HepG2 (cell line): ENCODE results near the gene CDK9. TPM values are rescaled to one million over a fixed set of nuclear protein-coding genes. Genes with fewer than 3 reads are reported as not detected.

Experiments
- AKAP8 ChIP-seq: sonication (generic); formaldehyde crosslinking; IDR thresholded peaks from 2 replicates; pipeline ENCODE4 v1.5.1; 2020; ENCODE audit warnings: mild to moderate bottlenecking, missing genetic modification reagents
- ARNTL ChIP-seq: sonication (generic); formaldehyde crosslinking; IDR thresholded peaks from 2 replicates; pipeline ENCODE4 v1.4.0; 2020; ENCODE audit warnings: mild to moderate bottlenecking, missing genetic modification reagents
- ATF7-NPFF ChIP-seq: sonication (generic); formaldehyde crosslinking; IDR thresholded peaks from 2 replicates; pipeline ENCODE4 v1.8.1; 2023; ENCODE audit warnings: mild to moderate bottlenecking, low read depth, missing genetic modification reagents, moderate library complexity
- BHLHE40 ChIP-seq: IDR thresholded peaks from 2 replicates; pipeline ENCODE4 v1.6.1; 2011; ENCODE audit warnings: low read length, improper control_type of control experiment
- GABPB1 ChIP-seq: IDR thresholded peaks from 2 replicates; pipeline ENCODE4 v1.6.1; 2016; ENCODE audit warnings: mild to moderate bottlenecking, missing genetic modification reagents, moderate library complexity, missing compliant biosample characterization
- KLF6 ChIP-seq: IDR thresholded peaks from 2 replicates; pipeline ENCODE4 v1.8.0; 2016; ENCODE audit warnings: missing biosample characterization, missing genetic modification reagents
- MATR3 ChIP-seq: sonication (generic); formaldehyde crosslinking; IDR thresholded peaks from 2 replicates; pipeline ENCODE4 v1.4.0; 2020; ENCODE audit warnings: missing genetic modification reagents
- PHF20 ChIP-seq: sonication (generic); formaldehyde crosslinking; IDR thresholded peaks from 2 replicates; pipeline ENCODE4 v1.5.0; 2020; ENCODE audit warnings: mild to moderate bottlenecking, missing genetic modification reagents
- REL ChIP-seq: sonication (generic); formaldehyde crosslinking; conservative IDR thresholded peaks from 2 replicates; pipeline ENCODE4 v1.8.0; 2022; ENCODE audit warnings: mild to moderate bottlenecking, missing genetic modification reagents, moderate library complexity
- RFX1 ChIP-seq: fragments of 450-650 bp; IDR thresholded peaks from 2 replicates; pipeline ENCODE4 v1.6.1; 2017
- TBX2 ChIP-seq: sonication (generic); formaldehyde crosslinking; IDR thresholded peaks from 2 replicates; pipeline ENCODE4 v1.5.0; 2020; ENCODE audit warnings: missing genetic modification reagents, mild to moderate bottlenecking, borderline replicate concordance
- ZNF616 ChIP-seq: sonication (generic); formaldehyde crosslinking; IDR thresholded peaks from 2 replicates; pipeline ENCODE4 v1.5.0; 2020; ENCODE audit warnings: low read depth, mild to moderate bottlenecking, missing genetic modification reagents
- ZNF788 ChIP-seq: sonication (generic); formaldehyde crosslinking; IDR thresholded peaks from 2 replicates; pipeline ENCODE4 v1.5.0; 2020; ENCODE audit warnings: mild to moderate bottlenecking, missing genetic modification reagents, borderline replicate concordance
- polyA plus RNA-seq, 8 experiments: library from polyadenylated mRNA; depleted of rRNA in 3 of 8; stranded (reverse) in 7 of 8; unstranded in 1 of 8; fragments of >200 nt; fragmentation: Illumina TruSeq in 4 of 8; extraction: Trizol in 4 of 8; gene quantifications; 2 replicates each; pipeline versions ENCODE4 v1.2.1 to v1.2.3, GENCODE V29; 2011 to 2016; ENCODE audit warnings: low read depth in 4 of 8, missing spikeins in 1 of 8, mixed read lengths in 1 of 8; ENCODE audit not compliant: insufficient read depth in 1 of 8
- total RNA-seq, 5 experiments: library from RNA; depleted of rRNA; stranded (reverse); fragments of >200 nt; fragmentation: Illumina TruSeq; extraction: Trizol; gene quantifications; 2 replicates each; pipeline ENCODE4 v1.2.3, GENCODE V29; 2016; ENCODE audit warnings: low read depth in 1 of 5
- TF ChIP-seq, protein P1 (sequence below): sonication (generic); formaldehyde crosslinking; IDR thresholded peaks from 2 replicates; pipeline ENCODE4 v1.5.1; 2020; ENCODE audit warnings: missing genetic modification reagents, mild to moderate bottlenecking, borderline replicate concordance
- TF ChIP-seq, protein P2 (sequence below): sonication (generic); formaldehyde crosslinking; IDR thresholded peaks from 2 replicates; pipeline ENCODE4 v1.4.0; 2020; ENCODE audit warnings: mild to moderate bottlenecking, missing genetic modification reagents
- TF ChIP-seq, protein P3 (sequence below): sonication (generic); formaldehyde crosslinking; IDR thresholded peaks from 2 replicates; pipeline ENCODE4 v1.5.1; 2020; ENCODE audit warnings: mild to moderate bottlenecking, missing genetic modification reagents

The CDK9 gene
- total and polyA plus RNA-seq, 2 of the 13 experiments (the other 11 are each of a cell fraction or from before 2014, with no cell fraction given) = 16.8 to 21.5 TPM

DNA sequence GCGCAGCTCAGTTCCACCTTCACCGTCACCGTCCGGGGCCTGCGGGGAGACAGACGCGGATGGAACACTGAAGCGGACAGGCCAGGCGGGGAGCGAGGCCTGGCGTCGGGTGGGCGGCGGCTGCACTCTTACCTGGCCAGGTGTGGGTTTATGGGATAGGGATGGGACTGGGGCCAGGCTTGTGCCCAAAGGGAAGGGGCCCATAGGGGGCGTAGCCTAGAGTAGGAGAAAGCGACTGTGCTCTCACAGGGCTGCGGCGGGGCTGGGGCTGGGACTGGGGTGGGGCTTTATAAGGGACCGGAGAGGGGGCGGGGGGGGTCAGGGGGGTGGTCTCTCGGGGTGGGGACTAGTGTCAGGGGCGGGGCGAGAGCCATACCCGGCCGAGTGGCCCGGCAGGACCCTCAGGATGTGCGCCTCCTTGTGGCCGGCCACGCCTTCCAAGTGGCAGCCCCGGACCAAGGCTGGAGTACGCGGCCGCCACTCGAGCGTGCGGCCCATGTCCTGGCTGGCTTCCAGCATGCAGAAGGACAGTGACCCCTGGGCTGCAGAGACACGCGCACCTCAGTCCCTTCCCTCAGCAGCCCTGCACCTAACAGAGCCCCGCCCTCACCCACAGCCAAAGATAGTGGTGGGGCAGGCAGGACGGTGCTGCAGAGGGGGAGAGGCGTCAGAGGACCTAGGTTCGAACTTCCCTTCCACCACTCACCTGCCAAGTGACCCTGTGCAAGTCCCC lies 39.7 kb downstream of the CDK9 start (continued):
- TF ChIP-seq, protein P1, sequence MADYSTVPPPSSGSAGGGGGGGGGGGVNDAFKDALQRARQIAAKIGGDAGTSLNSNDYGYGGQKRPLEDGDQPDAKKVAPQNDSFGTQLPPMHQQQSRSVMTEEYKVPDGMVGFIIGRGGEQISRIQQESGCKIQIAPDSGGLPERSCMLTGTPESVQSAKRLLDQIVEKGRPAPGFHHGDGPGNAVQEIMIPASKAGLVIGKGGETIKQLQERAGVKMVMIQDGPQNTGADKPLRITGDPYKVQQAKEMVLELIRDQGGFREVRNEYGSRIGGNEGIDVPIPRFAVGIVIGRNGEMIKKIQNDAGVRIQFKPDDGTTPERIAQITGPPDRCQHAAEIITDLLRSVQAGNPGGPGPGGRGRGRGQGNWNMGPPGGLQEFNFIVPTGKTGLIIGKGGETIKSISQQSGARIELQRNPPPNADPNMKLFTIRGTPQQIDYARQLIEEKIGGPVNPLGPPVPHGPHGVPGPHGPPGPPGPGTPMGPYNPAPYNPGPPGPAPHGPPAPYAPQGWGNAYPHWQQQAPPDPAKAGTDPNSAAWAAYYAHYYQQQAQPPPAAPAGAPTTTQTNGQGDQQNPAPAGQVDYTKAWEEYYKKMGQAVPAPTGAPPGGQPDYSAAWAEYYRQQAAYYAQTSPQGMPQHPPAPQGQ = no peak
- TF ChIP-seq REL (CRISPR knock-in tag) (no peak), BHLHE40 (peak; percentile 42; the same call in 1 of the 2 replicates), RFX1 (no peak), MATR3 (CRISPR knock-in tag) (no peak), TBX2 (CRISPR knock-in tag) (peak; percentile 34), ARNTL (peak; percentile 72; the same call in 1 of the 2 replicates), ATF7-NPFF (CRISPR knock-in tag) (0 out of 2 replicates have a peak, but pooled peaks have one; percentile 38), GABPB1 (peak; percentile 69; the same call in 1 of the 2 replicates), ZNF788 (CRISPR knock-in tag) (no peak; the same call in 1 of the 2 replicates), AKAP8 (CRISPR knock-in tag) (no peak), ZNF616 (no peak), KLF6 (CRISPR knock-in tag) (peak; percentile 60; the same call in 1 of the 2 replicates), PHF20 (no peak)
- TF ChIP-seq, protein P2, sequence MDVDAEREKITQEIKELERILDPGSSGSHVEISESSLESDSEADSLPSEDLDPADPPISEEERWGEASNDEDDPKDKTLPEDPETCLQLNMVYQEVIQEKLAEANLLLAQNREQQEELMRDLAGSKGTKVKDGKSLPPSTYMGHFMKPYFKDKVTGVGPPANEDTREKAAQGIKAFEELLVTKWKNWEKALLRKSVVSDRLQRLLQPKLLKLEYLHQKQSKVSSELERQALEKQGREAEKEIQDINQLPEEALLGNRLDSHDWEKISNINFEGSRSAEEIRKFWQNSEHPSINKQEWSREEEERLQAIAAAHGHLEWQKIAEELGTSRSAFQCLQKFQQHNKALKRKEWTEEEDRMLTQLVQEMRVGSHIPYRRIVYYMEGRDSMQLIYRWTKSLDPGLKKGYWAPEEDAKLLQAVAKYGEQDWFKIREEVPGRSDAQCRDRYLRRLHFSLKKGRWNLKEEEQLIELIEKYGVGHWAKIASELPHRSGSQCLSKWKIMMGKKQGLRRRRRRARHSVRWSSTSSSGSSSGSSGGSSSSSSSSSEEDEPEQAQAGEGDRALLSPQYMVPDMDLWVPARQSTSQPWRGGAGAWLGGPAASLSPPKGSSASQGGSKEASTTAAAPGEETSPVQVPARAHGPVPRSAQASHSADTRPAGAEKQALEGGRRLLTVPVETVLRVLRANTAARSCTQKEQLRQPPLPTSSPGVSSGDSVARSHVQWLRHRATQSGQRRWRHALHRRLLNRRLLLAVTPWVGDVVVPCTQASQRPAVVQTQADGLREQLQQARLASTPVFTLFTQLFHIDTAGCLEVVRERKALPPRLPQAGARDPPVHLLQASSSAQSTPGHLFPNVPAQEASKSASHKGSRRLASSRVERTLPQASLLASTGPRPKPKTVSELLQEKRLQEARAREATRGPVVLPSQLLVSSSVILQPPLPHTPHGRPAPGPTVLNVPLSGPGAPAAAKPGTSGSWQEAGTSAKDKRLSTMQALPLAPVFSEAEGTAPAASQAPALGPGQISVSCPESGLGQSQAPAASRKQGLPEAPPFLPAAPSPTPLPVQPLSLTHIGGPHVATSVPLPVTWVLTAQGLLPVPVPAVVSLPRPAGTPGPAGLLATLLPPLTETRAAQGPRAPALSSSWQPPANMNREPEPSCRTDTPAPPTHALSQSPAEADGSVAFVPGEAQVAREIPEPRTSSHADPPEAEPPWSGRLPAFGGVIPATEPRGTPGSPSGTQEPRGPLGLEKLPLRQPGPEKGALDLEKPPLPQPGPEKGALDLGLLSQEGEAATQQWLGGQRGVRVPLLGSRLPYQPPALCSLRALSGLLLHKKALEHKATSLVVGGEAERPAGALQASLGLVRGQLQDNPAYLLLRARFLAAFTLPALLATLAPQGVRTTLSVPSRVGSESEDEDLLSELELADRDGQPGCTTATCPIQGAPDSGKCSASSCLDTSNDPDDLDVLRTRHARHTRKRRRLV (CRISPR knock-in tag) = no peak
- TF ChIP-seq, protein P3, sequence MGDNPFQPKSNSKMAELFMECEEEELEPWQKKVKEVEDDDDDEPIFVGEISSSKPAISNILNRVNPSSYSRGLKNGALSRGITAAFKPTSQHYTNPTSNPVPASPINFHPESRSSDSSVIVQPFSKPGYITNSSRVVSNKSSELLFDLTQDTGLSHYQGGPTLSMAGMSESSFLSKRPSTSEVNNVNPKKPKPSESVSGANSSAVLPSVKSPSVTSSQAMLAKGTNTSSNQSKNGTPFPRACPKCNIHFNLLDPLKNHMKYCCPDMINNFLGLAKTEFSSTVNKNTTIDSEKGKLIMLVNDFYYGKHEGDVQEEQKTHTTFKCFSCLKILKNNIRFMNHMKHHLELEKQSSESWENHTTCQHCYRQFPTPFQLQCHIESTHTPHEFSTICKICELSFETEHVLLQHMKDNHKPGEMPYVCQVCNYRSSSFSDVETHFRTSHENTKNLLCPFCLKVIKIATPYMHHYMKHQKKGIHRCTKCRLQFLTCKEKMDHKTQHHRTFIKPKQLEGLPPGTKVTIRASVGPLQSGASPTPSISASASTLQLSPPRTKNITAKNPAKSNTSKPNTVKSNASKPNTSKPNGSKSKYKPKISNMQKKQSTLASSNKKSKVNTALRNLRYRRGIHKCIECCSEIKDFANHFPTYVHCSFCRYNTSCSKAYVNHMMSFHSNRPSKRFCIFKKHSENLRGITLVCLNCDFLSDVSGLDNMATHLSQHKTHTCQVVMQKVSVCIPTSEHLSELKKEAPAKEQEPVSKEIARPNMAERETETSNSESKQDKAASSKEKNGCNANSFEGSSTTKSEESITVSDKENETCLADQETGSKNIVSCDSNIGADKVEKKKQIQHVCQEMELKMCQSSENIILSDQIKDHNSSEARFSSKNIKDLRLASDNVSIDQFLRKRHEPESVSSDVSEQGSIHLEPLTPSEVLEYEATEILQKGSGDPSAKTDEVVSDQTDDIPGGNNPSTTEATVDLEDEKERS = no peak
